ENCODE results near the gene GCNA.

- TF ChIP-seq CTCF (IDR thresholded peaks at IDR 0.05) (no peak), POLR2A (IDR thresholded peaks at IDR 0.05) (no peak)
These were observed 28.4 kb downstream of the GCNA start for GRCh38 chrX:71606536-71607216.
